ENCODE data around the gene SLK.

The SLK gene

DNA sequence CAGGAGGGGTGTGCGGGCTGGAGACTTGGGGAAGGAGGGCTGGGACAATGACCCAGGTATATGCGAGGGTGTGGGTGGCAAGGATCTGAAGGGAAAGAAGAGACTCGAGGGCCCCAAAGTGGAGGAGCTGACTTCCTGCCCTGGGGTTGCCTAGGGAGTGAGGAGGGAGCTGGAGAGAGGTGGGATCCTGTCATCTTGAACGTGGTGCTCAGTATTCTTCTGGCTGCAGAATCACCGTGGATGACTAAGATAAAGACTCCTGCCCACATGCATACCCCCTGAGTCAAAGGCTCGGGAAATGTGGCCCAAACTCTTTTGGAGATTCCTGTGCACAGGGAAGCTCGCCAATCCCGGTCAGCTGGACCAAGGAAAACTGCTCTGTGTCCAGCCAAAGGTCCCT is 87.5 kb downstream of the SLK start:
- peak; percentile 61 for DNase-seq (ENCODE audit: low read depth)
- no peak overlapping the region for H3K4me3 ChIP-seq (ENCODE audit: low read length)
- TF ChIP-seq, protein P1, sequence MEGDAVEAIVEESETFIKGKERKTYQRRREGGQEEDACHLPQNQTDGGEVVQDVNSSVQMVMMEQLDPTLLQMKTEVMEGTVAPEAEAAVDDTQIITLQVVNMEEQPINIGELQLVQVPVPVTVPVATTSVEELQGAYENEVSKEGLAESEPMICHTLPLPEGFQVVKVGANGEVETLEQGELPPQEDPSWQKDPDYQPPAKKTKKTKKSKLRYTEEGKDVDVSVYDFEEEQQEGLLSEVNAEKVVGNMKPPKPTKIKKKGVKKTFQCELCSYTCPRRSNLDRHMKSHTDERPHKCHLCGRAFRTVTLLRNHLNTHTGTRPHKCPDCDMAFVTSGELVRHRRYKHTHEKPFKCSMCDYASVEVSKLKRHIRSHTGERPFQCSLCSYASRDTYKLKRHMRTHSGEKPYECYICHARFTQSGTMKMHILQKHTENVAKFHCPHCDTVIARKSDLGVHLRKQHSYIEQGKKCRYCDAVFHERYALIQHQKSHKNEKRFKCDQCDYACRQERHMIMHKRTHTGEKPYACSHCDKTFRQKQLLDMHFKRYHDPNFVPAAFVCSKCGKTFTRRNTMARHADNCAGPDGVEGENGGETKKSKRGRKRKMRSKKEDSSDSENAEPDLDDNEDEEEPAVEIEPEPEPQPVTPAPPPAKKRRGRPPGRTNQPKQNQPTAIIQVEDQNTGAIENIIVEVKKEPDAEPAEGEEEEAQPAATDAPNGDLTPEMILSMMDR (IDR thresholded peaks at IDR 0.05; ENCODE audit: insufficient read depth, low read depth, low read length, missing control alignments): no peak

DNA sequence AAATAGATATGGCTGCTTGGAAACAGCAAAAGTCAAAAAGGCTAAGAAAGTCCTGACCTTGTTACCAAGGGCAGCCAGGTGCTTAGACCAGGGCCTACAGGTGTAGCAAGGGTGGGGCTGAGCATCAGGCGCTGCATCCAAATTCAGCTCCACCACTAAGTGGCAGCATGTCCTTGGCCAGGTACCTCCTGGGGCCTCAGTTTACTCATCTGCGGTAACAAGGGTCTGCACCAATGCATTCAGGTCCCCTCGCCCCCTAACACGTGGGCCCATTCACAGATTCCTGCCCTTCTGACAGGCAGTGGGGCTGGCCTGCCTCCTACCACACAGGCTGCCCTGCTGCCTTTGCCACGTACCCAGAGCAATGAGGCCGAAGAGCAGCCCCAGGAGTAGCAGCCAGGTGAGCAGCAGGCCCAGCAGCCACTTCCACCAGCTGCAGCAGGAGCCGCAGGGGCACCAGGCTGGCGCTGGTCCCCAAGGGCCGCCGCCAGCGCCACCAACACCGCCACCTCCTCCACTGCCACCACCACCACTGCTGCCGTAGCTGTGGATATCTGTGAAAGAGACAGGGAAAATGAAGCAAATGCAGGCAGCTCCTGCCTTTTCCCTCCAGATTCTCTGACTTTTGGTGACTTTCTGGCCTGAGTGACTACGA is 89.8 kb downstream of the SLK start:
- DNase-seq (ENCODE audit: low read depth): no peak
- TF ChIP-seq, protein P1 (IDR thresholded peaks at IDR 0.05; ENCODE audit: insufficient read depth, low read depth, low read length, missing control alignments): peak; percentile 19

DNA sequence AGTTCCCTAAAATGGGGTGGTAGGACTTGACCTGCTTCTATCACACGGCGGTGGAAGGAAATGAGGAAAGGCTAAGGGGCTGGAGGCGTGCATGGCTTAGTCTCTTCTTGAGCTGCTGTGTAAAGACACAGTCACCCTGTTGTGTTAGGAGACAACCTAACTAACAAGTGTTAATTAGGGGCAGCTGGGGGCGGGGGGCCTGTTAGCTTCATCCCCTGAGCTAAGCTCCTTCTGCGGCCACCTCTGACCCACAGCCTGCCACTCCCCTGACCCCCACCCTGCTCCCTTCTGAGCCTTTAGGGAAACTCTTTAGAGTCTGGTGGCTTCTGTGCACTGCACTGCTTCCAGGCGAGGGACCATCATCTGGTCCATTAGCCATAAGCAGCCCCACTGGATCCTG is 90.8 kb downstream of the SLK start:
- TF ChIP-seq, protein P1 (IDR thresholded peaks at IDR 0.05; ENCODE audit: insufficient read depth, low read depth, low read length, missing control alignments): no peak
- no peak for DNase-seq (ENCODE audit: low read depth)
- no peak overlapping the region for H3K4me3 ChIP-seq (ENCODE audit: low read length)

More for the DNA sequence above, 89.8 kb downstream of the SLK start:
- H3K4me3 ChIP-seq (ENCODE audit: low read length): no peak overlapping the region

DNA sequence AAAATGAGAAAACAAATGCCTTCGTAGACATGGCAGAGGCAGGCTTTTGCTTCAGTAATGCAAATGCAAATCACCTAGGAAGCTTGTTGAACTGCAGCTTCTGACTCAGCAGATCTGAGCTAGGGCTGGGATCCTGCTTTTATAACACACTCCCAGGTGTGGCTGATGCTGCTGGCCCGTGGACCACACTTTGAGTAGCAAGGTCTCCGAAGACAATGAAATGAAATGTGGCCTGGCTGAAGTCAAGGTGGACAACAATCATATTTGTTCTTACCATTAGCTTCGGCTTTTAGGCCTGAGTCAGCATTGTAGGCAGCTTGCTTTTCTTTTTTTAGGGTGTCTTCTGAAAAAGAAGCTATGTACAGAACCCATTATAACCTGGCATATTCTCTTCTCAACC is 92.4 kb downstream of the SLK start:
- DNase-seq (ENCODE audit: low read depth): no peak
- no peak overlapping the region for H3K4me3 ChIP-seq (ENCODE audit: low read length)
- TF ChIP-seq, protein P1 (IDR thresholded peaks at IDR 0.05; ENCODE audit: insufficient read depth, low read depth, low read length, missing control alignments): no peak

DNA sequence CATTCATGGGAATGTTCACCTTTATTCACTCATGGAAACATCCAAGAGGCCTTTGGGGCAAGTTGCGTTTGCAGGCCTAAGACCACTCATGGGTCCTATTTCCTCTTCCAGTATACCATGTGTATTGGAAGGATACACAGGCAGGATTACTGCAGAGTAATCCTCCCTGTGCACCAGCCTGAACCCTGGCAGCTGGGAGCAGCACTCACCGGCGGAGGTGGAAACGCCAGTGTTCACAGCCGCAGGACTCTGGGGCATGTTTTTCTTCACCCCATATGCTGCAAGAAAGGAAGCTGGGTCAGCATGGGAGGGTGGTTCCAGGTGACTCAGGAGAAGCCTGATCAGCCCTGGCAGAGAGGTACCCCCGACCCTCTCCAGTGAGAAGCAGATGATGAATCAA is 94.3 kb downstream of the SLK start:
- DNase-seq (ENCODE audit: low read depth): no peak
- TF ChIP-seq, protein P1 (IDR thresholded peaks at IDR 0.05; ENCODE audit: insufficient read depth, low read depth, low read length, missing control alignments): no peak
- H3K4me3 ChIP-seq (ENCODE audit: low read length): no peak overlapping the region

DNA sequence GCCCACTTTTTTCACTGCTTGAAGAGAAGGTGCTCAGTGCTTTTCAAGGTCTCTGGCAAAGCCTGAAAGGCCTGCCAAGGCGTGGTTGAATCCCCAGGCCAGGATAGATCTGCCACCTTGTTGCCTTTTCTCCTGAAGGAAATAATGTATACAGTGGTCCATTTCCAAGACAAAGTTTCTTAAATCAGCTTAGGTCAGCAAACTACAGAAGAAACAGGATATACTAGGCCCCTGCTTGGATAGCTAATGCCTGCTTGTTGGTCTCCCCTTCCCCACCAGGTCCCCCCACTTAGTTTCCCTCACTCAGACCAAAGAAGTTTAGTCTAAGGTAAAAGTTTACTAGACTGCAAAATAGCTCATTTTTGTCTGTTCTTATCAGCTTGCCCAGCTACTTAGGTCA is 98.8 kb downstream of the SLK start:
- DNase-seq (ENCODE audit: low read depth): no peak
- TF ChIP-seq, protein P1 (IDR thresholded peaks at IDR 0.05; ENCODE audit: insufficient read depth, low read depth, low read length, missing control alignments): no peak
- H3K4me3 ChIP-seq (ENCODE audit: low read length): no peak overlapping the region

DNA sequence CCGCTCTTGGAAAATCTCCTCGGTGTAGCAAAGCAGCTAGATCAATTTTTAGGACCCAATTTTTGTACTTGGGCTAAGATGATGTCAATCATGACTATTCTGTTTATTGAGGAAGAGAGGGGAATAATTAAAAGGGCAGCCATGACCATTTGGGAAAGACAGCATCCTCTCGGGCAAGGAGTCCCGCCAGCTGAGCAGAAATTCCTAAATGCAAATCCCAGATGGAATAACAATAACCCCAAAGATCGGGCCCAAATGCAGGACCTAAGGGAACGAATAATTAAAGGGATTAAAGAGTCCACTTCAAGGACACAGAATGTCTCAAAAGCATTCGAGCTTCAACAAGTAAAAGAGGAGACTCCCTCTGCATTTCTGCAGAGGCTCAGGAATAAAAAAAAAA is 100.0 kb downstream of the SLK start:
- no peak overlapping the region for H3K4me3 ChIP-seq (ENCODE audit: low read length)
- TF ChIP-seq, protein P1 (IDR thresholded peaks at IDR 0.05; ENCODE audit: insufficient read depth, low read depth, low read length, missing control alignments): no peak
- no peak for DNase-seq (ENCODE audit: low read depth)

All from epithelial cell of esophagus (primary cell).